Renal cortex interstitium (tissue), 11 donors: ENCODE data around the gene RALB. TPM values are rescaled to one million over a fixed set of nuclear protein-coding genes. Genes with fewer than 3 reads are reported as not detected.
A peak's percentile ranks its signal among the peaks of the same experiment; 100 is the strongest.

Source experiments
- DNase-seq, 11 donors: peaks; one replicate each; pipeline ENCODE4 v3.0.0-alpha.2; 2013; ENCODE audit warnings: low read depth in 9 of 11, low spot score in 4 of 11; ENCODE audit errors: extremely low read depth in 1 of 11
- polyA plus RNA-seq, 3 donors: library from polyadenylated mRNA; unstranded; fragments of 120-200 nt; gene quantifications; one replicate each; pipeline ENCODE4 v1.2.1, GENCODE V29; 2013; ENCODE audit not compliant: insufficient read length in 3 of 3

Gene RALB
- polyA plus RNA-seq, 3 donors = 69.0 to 82.3 (median 77.4) TPM

DNA sequence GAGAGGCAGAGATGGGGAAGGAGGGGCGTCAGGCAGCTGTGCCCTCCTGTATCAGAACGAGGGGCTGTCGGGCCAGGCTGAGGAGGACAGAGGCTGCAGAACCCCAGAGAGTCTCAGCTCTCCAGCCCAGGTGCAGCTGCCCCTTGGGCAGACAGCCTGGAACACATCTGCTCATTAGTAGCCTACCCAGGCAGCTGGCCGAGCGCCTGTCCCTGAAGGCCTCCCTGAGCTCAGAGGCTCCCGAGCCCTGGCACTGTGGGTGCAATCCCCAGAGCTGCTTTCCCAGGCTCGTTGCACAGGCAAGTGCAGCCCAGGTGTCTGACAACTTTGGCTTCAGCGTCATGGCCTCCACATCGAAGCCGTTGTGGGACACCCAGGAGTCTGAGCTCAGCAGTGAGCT lies 16.3 kb upstream of the RALB start:
- no peak for DNase-seq

DNA sequence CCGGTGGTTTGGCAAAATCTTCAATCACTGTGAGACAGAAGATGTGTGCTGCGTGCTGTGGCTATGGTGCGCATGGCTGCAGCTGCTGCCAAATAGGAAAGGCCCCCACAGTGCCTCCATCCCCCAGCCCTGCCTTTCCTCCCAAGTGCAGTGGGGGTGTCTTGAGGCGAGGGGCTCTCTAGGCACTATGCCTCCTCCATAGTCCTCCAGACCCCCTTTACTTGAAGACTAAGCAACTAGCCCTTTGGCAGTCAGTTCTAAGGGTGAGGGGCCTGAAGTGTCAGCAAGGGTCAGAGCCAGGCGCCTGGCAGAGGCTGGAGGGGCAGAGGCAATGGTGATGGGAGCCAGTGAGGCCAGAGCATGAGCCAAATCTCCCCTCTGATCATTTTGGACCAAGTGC lies 15.9 kb upstream of the RALB start:
- DNase-seq = no peak

DNA sequence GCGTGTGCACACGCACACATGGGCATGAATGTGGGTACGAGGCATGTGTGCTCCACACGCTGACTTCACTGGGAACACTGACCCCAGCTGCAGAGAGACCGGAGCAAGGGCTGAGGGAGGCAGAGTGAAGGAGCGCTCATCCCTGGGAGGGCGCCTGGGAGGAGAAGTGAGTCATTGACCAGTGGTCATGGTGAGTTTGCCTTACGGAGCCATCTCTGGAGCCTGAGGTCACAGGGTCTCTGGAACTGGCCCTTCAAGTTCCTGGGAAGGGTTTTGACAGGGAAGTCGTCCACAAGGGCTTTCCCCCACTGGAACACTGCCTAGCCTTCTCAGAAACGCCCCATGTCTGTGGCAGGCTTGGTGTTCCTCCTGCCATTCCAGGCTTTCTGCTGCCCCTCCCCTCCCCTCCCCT lies 15.2 kb upstream of the RALB start:
- no peak for DNase-seq

DNA sequence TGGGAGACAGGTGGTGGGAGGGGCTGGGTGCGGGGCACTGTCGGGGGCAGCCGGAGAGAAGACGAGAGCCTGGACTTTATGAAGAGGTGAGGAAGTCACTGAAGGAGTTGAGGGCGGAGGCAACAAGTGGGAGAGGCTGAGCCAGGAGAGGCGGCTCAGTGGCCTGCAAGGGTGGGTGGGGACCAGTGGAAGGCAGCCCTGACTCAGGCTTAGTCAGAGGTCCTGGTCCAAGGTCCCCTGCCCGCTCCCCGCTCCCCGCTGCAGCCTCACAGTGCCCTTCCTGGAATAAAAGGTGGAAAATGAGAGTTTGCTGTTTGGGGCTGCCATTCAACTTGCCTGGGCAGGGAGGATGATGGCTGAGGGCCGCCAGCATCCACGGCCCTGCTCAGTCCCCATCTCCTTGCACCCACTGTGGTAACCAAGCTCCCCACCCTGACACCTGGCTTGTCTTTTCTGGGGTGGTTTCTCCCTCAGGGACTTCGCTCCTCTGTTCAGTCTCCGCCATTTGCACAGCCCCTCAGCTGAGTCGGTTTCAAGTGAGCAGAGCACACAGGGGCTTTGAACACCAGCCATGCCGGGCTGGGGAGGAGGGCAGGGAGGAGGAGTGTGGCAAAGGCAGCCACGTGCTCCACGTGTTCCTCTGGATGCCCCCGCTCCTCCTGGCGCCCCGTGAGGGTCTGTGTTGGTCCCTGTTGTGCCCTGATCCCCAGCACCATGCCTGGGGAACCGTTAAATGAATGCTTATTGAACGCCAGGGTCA lies 13.7 kb upstream of the RALB start:
- DNase-seq = no peak

DNA sequence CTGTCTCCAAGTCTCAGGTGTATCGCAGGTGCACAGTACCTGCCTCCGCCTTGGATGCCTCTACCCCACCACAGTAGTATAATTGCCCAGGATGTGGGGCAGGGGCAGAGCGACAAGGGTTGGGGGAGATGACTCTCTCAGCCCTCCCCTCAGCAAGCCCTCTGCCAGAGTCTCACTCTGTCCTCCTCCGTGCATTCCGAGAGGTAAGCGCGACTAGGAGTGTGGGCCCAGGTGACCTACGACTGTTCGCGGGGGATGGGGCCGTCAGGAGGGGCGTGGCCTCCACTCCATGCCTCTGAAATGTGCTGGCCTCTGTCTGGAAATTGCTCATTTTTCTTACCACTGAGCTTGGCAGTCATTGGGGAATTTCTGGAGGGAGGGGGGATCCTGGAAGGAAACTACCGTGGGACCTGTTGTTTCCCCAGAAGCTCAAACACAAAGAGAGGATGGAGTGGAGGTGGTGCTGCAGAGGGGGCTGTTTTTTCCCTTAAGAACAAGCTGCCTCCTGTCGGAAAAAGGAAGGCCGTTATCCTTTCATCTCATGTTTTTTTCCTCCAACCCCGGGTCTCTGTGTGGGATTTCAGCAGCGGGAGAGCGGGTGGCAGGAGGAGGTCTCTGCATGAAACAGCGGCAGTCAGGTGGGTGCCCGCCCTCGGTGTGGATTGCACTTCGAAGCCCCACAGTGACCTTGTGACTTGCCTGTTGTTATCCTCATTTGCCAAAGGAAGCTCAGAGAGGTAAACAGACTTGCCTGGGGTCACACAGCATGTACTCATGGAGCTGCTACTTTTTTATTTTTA lies 13.0 kb upstream of the RALB start:
- peak in 2 of 11 donors; percentile 41 to 44 for DNase-seq

DNA sequence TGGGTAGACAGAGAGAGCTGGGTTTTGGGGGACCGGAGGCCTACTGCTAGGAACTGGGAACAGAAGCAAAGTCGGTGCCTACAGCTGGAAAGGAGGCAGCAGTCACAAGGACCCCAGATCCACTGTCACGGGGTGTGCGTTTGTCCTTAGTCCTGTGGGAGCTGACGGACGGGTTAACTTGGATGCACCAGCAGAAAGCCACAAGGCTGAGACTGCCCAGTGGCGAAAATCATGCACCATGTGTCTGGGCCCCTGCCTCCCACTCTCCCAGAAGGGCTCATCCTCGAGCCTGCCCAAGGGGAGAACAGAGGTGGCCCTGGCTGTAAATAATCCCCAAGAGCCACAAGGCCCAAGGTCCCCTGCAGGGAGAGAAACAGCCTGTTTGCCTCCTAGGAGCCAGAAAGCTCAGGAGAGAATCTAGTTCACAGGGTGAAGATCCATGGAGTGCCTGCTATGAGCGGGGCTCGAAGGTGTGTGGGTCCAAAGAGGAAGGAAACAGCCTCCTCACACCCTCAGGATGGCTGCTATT lies 11.7 kb upstream of the RALB start:
- no peak for DNase-seq

DNA sequence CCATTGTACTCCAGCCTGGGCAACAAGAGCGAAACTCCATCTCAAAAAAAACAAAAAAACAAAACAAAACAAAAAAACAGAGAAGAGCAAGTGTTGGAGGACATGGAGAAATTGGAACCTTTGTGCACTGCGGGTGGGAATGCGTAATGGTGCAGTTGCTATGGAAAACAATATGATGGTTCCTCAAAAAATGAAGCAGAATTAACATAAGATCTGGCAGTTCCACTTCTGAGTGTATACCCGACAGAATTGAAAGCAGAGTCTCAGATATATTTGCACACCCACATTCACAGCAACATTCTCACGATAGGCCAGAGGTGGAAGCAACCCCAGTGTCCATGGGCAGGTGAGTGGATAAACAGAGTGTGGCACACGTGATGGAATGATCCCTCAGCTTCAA lies 11.0 kb upstream of the RALB start:
- no peak for DNase-seq

DNA sequence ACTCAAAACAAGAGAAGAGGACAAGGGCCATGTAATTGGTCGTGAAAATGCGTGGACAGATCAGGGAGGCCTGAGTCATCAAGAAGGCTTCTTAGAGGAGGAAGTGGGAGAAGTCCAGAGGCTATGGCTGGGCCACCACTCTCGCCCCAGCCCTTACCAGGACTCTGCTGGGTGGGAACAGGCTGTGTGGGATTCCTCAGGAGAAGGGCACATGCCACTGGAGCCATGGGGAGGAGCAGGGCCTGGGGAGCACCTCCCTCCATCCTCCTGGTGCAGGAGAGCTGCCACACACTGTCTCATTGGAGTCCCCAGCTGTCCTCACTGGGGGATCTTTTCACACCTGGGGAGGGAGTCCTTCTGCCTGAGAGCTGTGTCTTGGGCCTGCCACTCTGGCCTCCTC lies 9.4 kb upstream of the RALB start:
- DNase-seq = no peak

DNA sequence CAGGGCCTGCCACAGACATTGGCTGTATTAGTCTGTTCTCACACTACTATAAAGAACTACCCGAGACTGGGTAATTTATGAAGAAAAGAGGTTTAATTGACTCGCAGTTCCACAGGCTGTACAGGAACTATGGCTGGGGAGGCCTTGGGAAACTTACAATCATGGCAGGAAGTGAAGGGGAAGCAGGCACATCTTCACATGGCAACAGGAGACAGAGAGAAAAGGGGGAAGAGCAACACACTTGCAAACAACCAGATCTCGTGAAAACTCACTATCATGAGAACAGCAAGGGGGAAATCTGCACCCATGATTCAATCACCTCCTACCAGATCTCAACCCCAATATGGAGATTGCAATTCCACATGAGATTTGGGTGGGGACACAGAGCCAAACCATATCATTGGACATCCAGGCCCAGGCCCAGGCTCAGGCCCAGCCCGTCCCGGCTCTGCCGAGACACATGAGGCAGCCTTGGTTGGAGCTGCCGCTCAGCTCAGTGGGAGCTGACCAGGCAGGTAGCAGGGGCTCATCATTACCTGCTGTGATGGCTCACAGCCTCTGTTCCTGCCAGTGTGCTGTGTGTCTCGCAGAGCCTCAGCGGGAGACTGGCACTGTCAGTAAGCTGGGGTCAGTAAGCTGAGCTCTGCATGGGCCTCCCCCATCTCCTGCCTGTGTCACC lies 8.6 kb upstream of the RALB start:
- no peak for DNase-seq

DNA sequence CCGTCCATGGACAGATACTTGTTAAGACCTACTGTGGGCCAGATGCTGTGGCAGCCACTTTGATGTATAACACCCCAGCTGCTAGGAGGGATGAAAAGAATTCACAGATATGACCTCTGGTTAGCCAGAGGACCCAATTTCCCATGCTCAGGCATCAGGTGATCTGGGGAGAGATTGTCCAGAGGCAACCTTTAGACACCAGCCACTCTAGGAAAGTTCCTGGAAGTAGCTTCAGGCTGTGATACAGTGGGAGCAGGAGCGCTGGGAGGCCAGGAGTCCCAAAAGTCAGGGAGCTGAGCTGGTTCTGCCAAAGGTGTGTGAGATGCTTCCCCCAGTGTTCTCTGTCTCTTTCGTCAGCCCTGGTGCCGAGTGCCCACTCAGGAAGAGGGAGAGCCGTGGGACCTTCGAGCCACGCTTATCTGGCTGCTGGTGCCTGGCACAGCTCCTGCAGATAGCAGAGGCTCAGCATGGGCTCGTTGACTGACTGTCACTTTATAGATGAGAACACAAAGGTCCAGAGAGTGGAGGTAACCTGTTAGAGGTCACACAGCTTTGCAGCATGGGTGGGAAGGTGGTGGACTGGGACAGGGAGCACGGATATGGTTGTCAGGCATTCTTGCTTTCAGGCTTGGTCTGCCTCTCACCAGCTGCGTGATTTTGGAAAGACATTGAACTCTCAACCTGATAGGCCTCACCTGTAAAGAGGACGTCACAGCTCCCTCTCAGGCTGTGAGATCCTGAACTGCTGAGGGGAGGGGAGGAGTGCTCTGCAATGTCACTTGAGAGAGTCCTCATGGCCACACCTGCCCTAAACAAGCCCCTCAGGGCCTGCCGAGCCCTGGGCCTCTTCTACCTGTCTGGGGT lies 7.8 kb upstream of the RALB start:
- DNase-seq = no peak

DNA sequence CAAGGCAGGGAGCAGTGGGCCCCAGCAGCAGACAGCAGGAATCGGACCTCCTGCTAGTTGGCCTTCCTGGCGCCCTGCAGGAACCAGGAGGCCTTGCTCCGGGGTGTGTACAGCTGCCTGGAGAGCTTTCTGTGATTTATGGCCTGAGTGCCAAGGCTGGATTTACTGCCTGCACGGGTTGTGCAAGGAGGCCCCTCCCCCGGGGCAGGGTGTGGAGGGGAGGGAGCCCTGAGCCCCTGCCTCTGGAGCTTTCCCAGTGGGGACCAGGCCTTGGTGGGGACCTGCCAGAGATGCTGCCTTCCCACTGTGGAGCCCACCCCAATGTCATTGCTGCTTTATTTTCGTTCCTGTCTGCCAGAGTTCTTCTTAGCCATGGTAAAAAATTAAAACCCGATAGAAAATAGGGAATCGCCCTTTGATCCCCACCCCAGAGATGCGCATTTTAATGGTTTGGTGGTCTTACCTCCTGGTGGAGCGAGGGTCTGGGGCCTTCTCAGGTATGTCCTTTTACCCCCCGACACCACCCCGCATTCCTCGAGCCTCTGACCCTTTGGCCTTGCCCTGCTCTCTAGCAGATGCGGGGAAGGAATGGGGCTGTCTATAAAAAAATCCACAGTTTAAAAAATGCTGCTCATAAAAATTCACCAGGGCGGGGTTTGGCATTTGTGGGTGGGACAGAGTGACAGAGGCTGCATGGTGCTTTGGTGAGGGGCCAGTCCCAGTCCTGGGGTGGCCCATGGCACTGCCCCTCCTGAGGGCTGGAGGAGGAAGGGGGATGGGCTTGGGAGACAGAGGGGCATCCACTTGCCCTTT lies 6.9 kb upstream of the RALB start:
- peak in 4 of 11 donors; percentile 56 to 73 (median 68) for DNase-seq

DNA sequence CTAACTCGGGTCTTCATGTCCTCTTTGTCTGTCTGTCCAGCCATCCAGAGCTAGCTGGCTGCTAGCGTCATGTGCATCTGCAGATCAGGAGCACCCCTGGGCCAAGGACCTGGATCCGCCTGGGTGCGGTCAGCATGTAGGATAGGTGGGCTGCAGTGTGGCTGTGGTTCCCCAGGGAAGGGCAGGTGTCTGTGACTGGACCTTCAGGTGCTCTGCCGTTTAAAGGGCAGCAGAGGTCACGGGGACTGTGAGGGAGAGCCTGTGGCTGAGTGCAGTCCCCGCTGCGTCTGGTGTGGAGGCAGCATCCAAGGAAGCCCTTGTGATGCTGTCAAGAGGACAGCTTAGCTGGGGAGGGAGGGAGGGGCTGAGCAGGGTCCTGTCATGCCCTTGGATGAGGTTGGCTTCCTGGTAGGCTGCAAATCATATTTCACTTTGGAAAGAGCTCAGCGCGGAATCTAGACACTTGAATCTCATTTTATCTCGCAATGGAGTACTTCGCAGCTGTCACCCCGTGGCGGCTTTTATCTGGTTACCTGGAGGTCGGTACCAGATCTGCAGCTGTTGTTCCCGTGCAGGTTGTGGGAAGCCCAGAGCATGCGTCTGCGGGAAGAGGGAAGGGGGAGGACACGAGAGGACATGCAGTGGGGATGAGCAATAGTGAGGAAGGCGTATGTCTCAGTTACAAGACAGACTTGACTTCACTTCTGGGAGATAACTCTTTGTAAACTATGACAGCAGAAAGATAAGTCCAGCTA lies 5.9 kb upstream of the RALB start:
- no peak for DNase-seq

DNA sequence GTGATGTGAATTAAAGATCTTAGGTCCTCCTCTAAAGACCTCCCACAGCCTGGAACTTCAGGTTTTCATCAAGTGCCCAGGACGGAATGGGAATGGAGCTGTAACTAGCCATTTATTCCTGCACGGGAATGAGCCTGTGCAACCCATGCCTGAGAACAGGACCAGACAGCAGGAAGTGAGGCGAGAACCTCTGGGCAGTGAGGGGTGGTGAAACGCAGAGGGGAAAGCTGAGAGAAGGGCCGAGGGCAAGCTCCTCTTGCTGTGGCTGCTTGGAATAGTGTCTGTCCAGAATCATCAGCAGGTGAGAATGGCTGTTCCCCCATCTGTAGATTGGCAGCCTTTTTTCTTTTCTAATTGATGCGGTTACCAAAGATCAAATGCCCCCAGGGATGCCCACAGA lies 4.8 kb upstream of the RALB start:
- no peak for DNase-seq

DNA sequence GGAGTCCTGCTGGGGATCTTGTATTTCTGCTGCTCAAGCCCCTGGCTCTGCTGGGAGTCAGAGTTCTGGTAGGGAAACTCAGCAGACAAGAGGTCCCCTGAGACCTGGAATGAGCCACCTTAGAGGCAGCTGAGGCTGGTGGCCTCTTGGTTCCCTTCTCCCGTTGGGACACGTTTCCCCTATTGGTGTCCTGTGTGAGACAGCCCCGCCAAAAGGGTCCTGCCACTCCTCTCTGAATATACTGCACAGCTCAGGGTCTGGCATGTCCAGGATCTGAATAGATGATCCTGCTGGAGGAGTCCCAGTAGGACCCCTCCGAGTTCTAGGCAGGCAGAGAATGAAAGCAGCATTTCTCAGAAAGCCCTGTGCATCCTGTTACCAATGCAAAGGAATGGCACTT lies 2.0 kb upstream of the RALB start:
- DNase-seq = no peak

DNA sequence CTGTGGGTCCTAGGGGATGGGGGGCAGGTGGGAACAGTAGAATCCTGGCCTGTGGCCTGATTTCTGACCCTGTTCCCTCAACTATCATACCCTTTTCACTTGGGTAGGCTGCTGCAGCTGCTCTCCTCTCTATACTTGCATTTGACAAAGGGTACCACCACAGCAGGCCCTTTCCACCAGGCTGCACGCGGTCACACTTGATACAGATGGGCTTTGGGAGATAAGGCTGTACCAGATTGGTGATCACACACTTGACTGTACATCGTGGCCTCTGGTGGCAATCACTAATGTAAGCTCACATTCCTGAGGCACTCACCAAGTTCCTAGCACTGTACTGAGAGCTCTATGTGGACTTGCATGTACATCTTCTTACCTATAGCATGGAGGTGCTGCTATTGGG lies 1.6 kb upstream of the RALB start:
- DNase-seq = no peak

DNA sequence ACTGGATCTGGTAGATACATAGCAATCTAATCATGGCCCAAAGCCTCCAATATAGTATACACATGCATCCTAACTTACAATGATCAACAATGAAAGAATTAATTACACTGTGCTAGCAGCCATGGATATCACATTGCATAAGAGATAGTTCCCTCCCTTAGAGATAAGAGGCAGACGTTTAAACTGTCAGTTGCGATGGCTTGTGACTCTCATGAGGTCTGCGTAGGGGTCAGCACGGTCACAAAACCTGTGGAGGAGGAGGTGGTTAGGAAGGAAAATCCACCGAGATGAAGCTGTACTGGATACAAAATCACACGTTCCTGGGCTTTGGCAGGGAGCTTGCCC lies 800 bp upstream of the RALB start:
- DNase-seq = no peak

DNA sequence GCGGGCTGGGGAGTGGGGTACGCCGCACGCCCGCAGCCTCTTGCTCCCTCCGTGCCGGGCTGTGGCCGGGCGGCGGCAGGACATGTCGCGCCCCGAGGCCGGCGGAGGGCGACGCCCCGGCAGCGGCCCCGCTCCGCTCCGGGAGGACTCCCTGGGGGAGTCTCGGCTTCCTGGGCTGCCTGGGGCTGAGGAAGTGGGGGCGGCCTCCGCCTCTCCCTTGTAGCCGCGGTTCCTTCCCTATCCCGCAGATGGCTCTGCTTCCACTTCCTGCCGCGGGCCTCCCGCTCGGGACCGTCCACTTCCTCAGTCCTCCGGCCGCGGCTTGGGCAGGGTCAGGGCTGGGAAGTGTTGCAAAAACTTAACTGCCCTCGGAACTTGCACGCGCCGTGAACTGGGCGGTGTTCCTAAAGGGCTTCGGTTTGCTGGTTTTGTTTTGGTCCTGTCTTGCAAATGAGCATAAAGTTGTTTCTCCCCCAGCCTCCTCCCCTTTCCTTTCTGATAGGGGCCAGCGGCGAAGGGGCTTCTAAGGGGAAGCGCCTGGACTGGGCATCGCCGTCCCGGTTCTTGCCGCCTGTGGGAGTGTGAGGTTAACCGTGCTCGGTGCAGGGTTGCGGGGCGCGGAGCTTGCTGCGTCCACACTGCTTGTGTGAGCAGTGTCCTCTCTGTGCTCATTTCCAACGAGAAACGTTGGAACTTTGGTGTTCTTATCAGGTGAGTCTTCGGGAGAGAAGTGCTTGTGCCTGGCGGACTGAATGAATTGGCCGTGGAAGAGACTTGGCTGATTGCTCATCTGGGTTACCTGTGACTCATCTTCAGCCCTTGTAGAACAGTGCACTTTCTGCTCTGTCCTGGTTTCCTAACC lies 600 bp downstream of the RALB start:
- DNase-seq = peak in 6 of 11 donors; percentile 57 to 70 (median 63)
